ENCODE measurements around the gene ICOSLG. TPM values are rescaled to one million over a fixed set of nuclear protein-coding genes. Genes with fewer than 3 reads are reported as not detected.

The ICOSLG gene
- total and polyA plus RNA-seq, 2 experiments from 2014 or later, result 1.3 to 4.6 TPM

DNA sequence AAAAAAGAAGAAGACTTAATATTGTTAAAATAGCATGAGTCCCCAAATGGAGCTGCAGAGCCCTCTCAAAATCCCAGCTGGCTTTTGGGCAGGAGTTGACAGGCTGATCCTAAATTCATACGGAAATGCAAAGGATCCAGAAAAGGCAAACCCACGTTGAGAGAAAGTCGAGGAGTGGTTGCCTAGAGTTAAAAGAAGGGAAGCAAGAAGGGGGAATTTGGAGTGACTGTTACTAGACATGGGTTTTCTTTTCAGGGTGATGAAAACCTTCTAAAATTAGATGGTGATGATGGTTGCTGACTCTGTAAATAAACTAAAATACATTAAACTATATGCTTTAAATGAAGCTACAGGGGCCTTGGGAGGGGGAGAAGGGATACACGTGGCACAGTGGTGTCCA, 19.3 kb upstream of the ICOSLG start (continued):
- TF ChIP-seq, protein P1, sequence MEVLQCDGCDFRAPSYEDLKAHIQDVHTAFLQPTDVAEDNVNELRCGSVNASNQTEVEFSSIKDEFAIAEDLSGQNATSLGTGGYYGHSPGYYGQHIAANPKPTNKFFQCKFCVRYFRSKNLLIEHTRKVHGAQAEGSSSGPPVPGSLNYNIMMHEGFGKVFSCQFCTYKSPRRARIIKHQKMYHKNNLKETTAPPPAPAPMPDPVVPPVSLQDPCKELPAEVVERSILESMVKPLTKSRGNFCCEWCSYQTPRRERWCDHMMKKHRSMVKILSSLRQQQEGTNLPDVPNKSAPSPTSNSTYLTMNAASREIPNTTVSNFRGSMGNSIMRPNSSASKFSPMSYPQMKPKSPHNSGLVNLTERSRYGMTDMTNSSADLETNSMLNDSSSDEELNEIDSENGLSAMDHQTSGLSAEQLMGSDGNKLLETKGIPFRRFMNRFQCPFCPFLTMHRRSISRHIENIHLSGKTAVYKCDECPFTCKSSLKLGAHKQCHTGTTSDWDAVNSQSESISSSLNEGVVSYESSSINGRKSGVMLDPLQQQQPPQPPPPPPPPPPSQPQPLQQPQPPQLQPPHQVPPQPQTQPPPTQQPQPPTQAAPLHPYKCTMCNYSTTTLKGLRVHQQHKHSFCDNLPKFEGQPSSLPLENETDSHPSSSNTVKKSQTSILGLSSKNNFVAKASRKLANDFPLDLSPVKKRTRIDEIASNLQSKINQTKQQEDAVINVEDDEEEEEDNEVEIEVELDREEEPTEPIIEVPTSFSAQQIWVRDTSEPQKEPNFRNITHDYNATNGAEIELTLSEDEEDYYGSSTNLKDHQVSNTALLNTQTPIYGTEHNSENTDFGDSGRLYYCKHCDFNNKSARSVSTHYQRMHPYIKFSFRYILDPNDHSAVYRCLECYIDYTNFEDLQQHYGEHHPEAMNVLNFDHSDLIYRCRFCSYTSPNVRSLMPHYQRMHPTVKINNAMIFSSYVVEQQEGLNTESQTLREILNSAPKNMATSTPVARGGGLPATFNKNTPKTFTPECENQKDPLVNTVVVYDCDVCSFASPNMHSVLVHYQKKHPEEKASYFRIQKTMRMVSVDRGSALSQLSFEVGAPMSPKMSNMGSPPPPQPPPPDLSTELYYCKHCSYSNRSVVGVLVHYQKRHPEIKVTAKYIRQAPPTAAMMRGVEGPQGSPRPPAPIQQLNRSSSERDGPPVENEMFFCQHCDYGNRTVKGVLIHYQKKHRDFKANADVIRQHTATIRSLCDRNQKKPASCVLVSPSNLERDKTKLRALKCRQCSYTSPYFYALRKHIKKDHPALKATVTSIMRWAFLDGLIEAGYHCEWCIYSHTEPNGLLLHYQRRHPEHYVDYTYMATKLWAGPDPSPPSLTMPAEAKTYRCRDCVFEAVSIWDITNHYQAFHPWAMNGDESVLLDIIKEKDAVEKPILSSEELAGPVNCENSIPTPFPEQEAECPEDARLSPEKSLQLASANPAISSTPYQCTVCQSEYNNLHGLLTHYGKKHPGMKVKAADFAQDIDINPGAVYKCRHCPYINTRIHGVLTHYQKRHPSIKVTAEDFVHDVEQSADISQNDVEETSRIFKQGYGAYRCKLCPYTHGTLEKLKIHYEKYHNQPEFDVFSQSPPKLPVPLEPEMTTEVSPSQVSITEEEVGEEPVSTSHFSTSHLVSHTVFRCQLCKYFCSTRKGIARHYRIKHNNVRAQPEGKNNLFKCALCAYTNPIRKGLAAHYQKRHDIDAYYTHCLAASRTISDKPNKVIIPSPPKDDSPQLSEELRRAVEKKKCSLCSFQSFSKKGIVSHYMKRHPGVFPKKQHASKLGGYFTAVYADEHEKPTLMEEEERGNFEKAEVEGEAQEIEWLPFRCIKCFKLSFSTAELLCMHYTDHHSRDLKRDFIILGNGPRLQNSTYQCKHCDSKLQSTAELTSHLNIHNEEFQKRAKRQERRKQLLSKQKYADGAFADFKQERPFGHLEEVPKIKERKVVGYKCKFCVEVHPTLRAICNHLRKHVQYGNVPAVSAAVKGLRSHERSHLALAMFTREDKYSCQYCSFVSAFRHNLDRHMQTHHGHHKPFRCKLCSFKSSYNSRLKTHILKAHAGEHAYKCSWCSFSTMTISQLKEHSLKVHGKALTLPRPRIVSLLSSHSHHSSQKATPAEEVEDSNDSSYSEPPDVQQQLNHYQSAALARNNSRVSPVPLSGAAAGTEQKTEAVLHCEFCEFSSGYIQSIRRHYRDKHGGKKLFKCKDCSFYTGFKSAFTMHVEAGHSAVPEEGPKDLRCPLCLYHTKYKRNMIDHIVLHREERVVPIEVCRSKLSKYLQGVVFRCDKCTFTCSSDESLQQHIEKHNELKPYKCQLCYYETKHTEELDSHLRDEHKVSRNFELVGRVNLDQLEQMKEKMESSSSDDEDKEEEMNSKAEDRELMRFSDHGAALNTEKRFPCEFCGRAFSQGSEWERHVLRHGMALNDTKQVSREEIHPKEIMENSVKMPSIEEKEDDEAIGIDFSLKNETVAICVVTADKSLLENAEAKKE (CRISPR knock-in tag; IDR thresholded peaks at IDR 0.05), result no peak

DNA sequence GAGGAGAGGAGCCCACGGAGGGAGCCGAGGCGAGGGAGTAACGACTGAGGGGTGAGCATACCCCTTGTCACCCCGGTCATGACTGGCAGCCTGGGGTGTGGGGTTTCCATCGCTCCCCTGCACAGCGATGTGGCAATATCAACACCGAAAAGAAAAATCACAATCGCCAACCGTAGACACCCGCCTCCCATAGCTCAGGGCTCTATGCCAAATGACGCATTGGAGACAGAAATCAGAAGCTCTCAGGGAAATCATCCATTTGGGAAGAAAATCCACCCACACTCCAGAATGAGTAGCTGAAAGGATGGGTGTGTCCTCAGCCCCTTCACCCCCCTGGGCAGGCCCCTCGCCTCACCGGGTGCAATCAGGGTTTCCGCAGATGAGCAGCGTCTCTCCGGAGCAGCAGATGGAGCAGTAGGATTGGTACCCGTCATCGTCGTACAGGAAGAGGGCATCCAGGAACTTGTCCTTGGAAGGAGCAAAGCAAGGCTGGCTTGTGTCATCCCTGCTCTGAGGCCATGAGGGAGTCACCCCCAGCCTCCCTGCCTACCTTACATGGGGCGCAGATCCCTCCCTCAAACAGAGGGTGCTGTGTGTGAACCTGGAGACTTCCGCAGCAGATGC, 18.5 kb upstream of the ICOSLG start:
- Mint-ChIP-seq H3K27me3 (ENCODE audit: insufficient read depth, low read depth, poor library complexity) (peaks cover 6% of the 10 kb centered on the region), H3K9me3 (no peaks in the 10 kb centered on the region), H3K36me3 (ENCODE audit: low read depth) (no peaks in the 10 kb centered on the region), H3K4me1 (peaks cover 4% of the 10 kb centered on the region; the same call in 2 of the 3 replicates), H3K27ac (no peak overlapping the region; the same call in 1 of the 2 replicates), H3K4me3 (no peak overlapping the region)
- H3K4me3 ChIP-seq, result no peak overlapping the region
- no peaks in the 10 kb centered on the region for H3K36me3 ChIP-seq (ENCODE audit: insufficient read depth)
- no peaks in the 10 kb centered on the region for H4K20me1 ChIP-seq (replicated peaks; ENCODE audit: insufficient read depth)
- H3F3A ChIP-seq (replicated peaks; ENCODE audit: low read depth), result no peaks in the 10 kb centered on the region
- no peak overlapping the region for H3K4me2 ChIP-seq
- H3K27ac ChIP-seq (ENCODE audit: low read depth), result no peak overlapping the region
- H3K27me3 ChIP-seq (ENCODE audit: insufficient read depth), result no peaks in the 10 kb centered on the region
- no peaks in the 10 kb centered on the region for H3K79me2 ChIP-seq (replicated peaks; ENCODE audit: insufficient read depth)
- no peaks in the 10 kb centered on the region for H3K9me2 ChIP-seq (ENCODE audit: insufficient read depth)
- H2AFZ ChIP-seq, result no peak overlapping the region
- DNase-seq (ENCODE audit: low spot score) (no peak), ATAC-seq (no peak)
- H3K4me1 ChIP-seq (ENCODE audit: insufficient read depth), result no peaks in the 10 kb centered on the region; the same call in 1 of the 2 replicates
- TF ChIP-seq ZNF331 (CRISPR knock-in tag; IDR thresholded peaks at IDR 0.05; ENCODE audit: low read depth), result no peak
- TF ChIP-seq, protein P2, sequence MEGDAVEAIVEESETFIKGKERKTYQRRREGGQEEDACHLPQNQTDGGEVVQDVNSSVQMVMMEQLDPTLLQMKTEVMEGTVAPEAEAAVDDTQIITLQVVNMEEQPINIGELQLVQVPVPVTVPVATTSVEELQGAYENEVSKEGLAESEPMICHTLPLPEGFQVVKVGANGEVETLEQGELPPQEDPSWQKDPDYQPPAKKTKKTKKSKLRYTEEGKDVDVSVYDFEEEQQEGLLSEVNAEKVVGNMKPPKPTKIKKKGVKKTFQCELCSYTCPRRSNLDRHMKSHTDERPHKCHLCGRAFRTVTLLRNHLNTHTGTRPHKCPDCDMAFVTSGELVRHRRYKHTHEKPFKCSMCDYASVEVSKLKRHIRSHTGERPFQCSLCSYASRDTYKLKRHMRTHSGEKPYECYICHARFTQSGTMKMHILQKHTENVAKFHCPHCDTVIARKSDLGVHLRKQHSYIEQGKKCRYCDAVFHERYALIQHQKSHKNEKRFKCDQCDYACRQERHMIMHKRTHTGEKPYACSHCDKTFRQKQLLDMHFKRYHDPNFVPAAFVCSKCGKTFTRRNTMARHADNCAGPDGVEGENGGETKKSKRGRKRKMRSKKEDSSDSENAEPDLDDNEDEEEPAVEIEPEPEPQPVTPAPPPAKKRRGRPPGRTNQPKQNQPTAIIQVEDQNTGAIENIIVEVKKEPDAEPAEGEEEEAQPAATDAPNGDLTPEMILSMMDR (conservative IDR thresholded peaks at IDR 0.05; ENCODE audit: low read depth in 2 of 2), result no peak
- no peak for TF ChIP-seq POLR2AphosphoS5 (IDR thresholded peaks at IDR 0.05; ENCODE audit: low read depth)
- TF ChIP-seq EZH2 (IDR thresholded peaks at IDR 0.05; ENCODE audit: low read depth, unreplicated experiment), result no peak
- TF ChIP-seq EZH2phosphoT487 (IDR thresholded peaks at IDR 0.05; ENCODE audit: unreplicated experiment), result no peak
- no peak for TF ChIP-seq JUNB (IDR thresholded peaks at IDR 0.05; ENCODE audit: unreplicated experiment)
- TF ChIP-seq, protein P1 (CRISPR knock-in tag; IDR thresholded peaks at IDR 0.05), result no peak

Measured in GM23338 (cell line).